GM12801 (cell line): ENCODE measurements around the gene KRT15.

Experiments used
- CTCF ChIP-seq: IDR thresholded peaks from one replicate; pipeline ENCODE4 v1.5.1; 2011; ENCODE audit warnings: control low read depth; ENCODE audit not compliant: insufficient read length; ENCODE audit errors: extremely low read depth

KRT15 gene

GRCh38 chr17:41518789-41519449, at the start of gene KRT15:
Gene KRT15, minus strand, starts transcription at chr17:41518890. Its CDS starts 63 bp downstream, at chr17:41518827.
- TF ChIP-seq CTCF, result no peak

- no peak for TF ChIP-seq CTCF
These were observed 48.6 kb upstream of the KRT15 start for GRCh38 chr17:41567317-41567716.

- TF ChIP-seq CTCF, result no peak
These were observed 46.6 kb upstream of the KRT15 start for GRCh38 chr17:41565338-41565737.

GRCh38 chr17:41563607-41564170, 45.0 kb upstream of the KRT15 start:
- no peak for TF ChIP-seq CTCF

GRCh38 chr17:41561554-41561953, 42.9 kb upstream of the KRT15 start:
- TF ChIP-seq CTCF, result no peak

DNA sequence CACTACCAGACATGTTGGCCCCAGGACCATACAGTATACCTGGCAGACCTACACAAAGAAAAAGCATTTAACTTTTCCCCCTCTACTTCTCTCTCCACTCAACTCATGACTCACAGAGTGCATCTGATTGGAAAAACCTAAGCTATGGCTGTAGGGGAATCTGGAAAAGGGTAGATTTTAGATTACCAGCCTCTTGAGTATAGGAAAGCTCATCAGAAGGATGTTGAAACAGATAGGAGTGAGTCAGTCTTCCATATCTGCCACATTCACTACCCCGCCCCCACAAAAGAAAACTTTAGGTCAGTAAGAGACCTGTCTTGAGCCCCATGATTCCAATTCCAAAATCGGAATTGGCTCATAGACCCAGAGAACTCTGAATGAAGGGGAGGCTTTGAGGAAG, 40.9 kb upstream of the KRT15 start:
- no peak for TF ChIP-seq CTCF

DNA sequence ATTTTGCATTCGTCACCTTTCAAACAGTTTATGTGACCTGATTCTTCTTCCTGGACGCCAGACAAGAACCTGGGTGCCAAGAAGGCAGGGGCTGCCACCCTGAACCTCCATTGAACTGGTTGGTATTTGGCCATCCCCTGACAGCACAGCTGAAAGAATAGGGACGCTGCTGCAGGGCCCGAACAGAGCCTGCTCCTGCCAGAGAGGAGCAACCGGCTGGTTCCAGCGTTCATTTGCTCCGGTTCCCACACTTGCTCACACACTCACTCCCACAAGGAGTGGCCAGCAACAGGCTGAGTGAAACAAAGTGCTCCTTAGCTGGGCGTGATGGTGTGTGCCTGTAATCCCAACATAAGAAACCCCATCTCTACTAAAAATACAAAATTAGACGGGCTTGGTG, 38.2 kb upstream of the KRT15 start:
- no peak for TF ChIP-seq CTCF

- TF ChIP-seq CTCF, result no peak
These were observed 37.6 kb upstream of the KRT15 start for GRCh38 chr17:41556306-41556705.
